ENCODE data around the gene NT5C. TPM values are rescaled to one million over a fixed set of nuclear protein-coding genes. Genes with fewer than 3 reads are reported as not detected.
"Not testable (repeated sequence)": the region's sequence is repeated elsewhere in the genome, so short reads cannot be mapped to it uniquely, and the experiment has no call there.

The NT5C gene
- total RNA-seq, 1 experiment from 2014 or later = 135 TPM

- DNase-seq (ENCODE audit: low read depth) = no peak
- in situ Hi-C loops (cut with HindIII; ENCODE audit: low pct_unique_long_range_greater_than_20kb, low sequenced_read_pairs) = no loop called here
Observed at GRCh38 chr17:75151930-75152329, 20.4 kb upstream of the NT5C start.

- in situ Hi-C loops (cut with HindIII; ENCODE audit: low pct_unique_long_range_greater_than_20kb, low sequenced_read_pairs) = no loop called here
- peak; percentile 42 for DNase-seq (ENCODE audit: low read depth)
Observed at GRCh38 chr17:75147878-75148546, 16.5 kb upstream of the NT5C start.

GRCh38 chr17:75146592-75146991 is 15.1 kb upstream of the NT5C start:
- in situ Hi-C loops (cut with HindIII; ENCODE audit: low pct_unique_long_range_greater_than_20kb, low sequenced_read_pairs) = no loop called here

GRCh38 chr17:75144816-75145512 is 13.4 kb upstream of the NT5C start:
- no peak for DNase-seq (ENCODE audit: low read depth)
- in situ Hi-C loops (cut with HindIII; ENCODE audit: low pct_unique_long_range_greater_than_20kb, low sequenced_read_pairs) = no loop called here

More at GRCh38 chr17:75146592-75146991, 15.1 kb upstream of the NT5C start:
- DNase-seq (ENCODE audit: low read depth) = no peak

- in situ Hi-C loops (cut with HindIII; ENCODE audit: low pct_unique_long_range_greater_than_20kb, low sequenced_read_pairs) = no loop called here
- no peak for DNase-seq (ENCODE audit: low read depth)
Observed at GRCh38 chr17:75142236-75142971, 10.9 kb upstream of the NT5C start.

GRCh38 chr17:75138519-75138918 is 7.0 kb upstream of the NT5C start:
- in situ Hi-C loops (cut with HindIII; ENCODE audit: low pct_unique_long_range_greater_than_20kb, low sequenced_read_pairs) = no loop called here
- no peak for DNase-seq (ENCODE audit: low read depth)

GRCh38 chr17:75137762-75138161 is 6.2 kb upstream of the NT5C start:
- in situ Hi-C loops (cut with HindIII; ENCODE audit: low pct_unique_long_range_greater_than_20kb, low sequenced_read_pairs); DNase-seq (ENCODE audit: low read depth): not testable (repeated sequence)

- in situ Hi-C loops (cut with HindIII; ENCODE audit: low pct_unique_long_range_greater_than_20kb, low sequenced_read_pairs) = no loop called here
- no peak for DNase-seq (ENCODE audit: low read depth)
Observed at GRCh38 chr17:75135946-75136345, 4.4 kb upstream of the NT5C start.

- DNase-seq (ENCODE audit: low read depth) = no peak
- in situ Hi-C loops (cut with HindIII; ENCODE audit: low pct_unique_long_range_greater_than_20kb, low sequenced_read_pairs) = no loop called here
Observed at GRCh38 chr17:75135452-75135851, 3.9 kb upstream of the NT5C start.

GRCh38 chr17:75133607-75134347 is 2.2 kb upstream of the NT5C start:
- in situ Hi-C loops (cut with HindIII; ENCODE audit: low pct_unique_long_range_greater_than_20kb, low sequenced_read_pairs); DNase-seq (ENCODE audit: low read depth): not testable (repeated sequence)

GRCh38 chr17:75133001-75133400 is 1.5 kb upstream of the NT5C start:
- in situ Hi-C loops (cut with HindIII; ENCODE audit: low pct_unique_long_range_greater_than_20kb, low sequenced_read_pairs) = no loop called here

GRCh38 chr17:75132018-75133000 is 767 bp upstream of the NT5C start:
- DNase-seq (ENCODE audit: low read depth); in situ Hi-C loops (cut with HindIII; ENCODE audit: low pct_unique_long_range_greater_than_20kb, low sequenced_read_pairs): not testable (repeated sequence)

More at GRCh38 chr17:75133001-75133400, 1.5 kb upstream of the NT5C start:
- DNase-seq (ENCODE audit: low read depth) = no peak

GRCh38 chr17:75130632-75131277 is 787 bp downstream of the NT5C start:
- peak; percentile 79 for DNase-seq (ENCODE audit: low read depth)
- in situ Hi-C loops (cut with HindIII; ENCODE audit: low pct_unique_long_range_greater_than_20kb, low sequenced_read_pairs) = no loop called here

- in situ Hi-C loops (cut with HindIII; ENCODE audit: low pct_unique_long_range_greater_than_20kb, low sequenced_read_pairs) = no loop called here
- DNase-seq (ENCODE audit: low read depth) = no peak
Observed at GRCh38 chr17:75130059-75130631, 1.4 kb downstream of the NT5C start.

- DNase-seq (ENCODE audit: low read depth) = no peak
- in situ Hi-C loops (cut with HindIII; ENCODE audit: low pct_unique_long_range_greater_than_20kb, low sequenced_read_pairs) = no loop called here
Observed at GRCh38 chr17:75129576-75129975, 2.0 kb downstream of the NT5C start.

GRCh38 chr17:75128694-75129505 is 2.6 kb downstream of the NT5C start:
- in situ Hi-C loops (cut with HindIII; ENCODE audit: low pct_unique_long_range_greater_than_20kb, low sequenced_read_pairs) = no loop called here
- no peak for DNase-seq (ENCODE audit: low read depth)

All from Caki2 (cell line).